Prostate gland (tissue), 2 donors: ENCODE results near the gene DCDC1. TPM values are rescaled to one million over a fixed set of nuclear protein-coding genes. Genes with fewer than 3 reads are reported as not detected.
A peak's percentile ranks its signal among the peaks of the same experiment; 100 is the strongest.

Source experiments
- DNase-seq: peaks from one replicate; pipeline ENCODE4 v3.0.0-alpha.2; 2019; ENCODE audit warnings: low spot score
- H3K27ac ChIP-seq, 2 donors: fragments of 200-600 bp; sonication (generic); 2 replicates each; pipeline ENCODE4 v1.5.1; 2017 to 2019
- H3K27me3 ChIP-seq: fragments of 200-600 bp; sonication (generic); replicated peaks from 2 replicates; pipeline ENCODE4 v1.5.1; 2019; ENCODE audit not compliant: insufficient read depth
- H3K36me3 ChIP-seq, 2 donors: fragments of 200-600 bp; sonication (generic); 1 replicate in 1 of 2; 2 replicates in 1 of 2; pipeline versions ENCODE4 v1.5.1 to v1.8.1; 2017 to 2019
- H3K4me1 ChIP-seq: fragments of 200-600 bp; sonication (generic); replicated peaks from 2 replicates; pipeline ENCODE4 v1.5.1; 2019
- H3K4me3 ChIP-seq, 2 donors: fragments of 200-600 bp; sonication (generic); 2 replicates each; pipeline ENCODE4 v1.5.1; 2017 to 2019
- H3K9me3 ChIP-seq: fragments of 200-600 bp; sonication (generic); 2 replicates; pipeline ENCODE4 v1.5.1; 2017
- POLR2A ChIP-seq: fragments of 450-650 bp; IDR thresholded peaks from one replicate; pipeline ENCODE4 v1.6.1; 2016; ENCODE audit warnings: antibody characterized with exemption, mild to moderate bottlenecking
- POLR2AphosphoS5 ChIP-seq: sonication (generic); formaldehyde crosslinking; IDR thresholded peaks from one replicate; pipeline ENCODE4 v1.6.1; 2017; ENCODE audit warnings: antibody characterized with exemption
- WGBS: methylation state at CpG from one replicate; pipeline ENCODE4 v1.1.5; 2018; 5-methylcytosine and 5-hydroxymethylcytosine counted together
- intact Hi-C: fragments of 100-400 bp; cut with DNase I; formaldehyde crosslinking; loops from one replicate; pipeline ENCODE4 v1.14.2; 2022
- total RNA-seq, 2 donors: library from RNA; depleted of rRNA; stranded (reverse); fragments of >200 nt; gene quantifications; one replicate each; pipeline ENCODE4 v1.1.0, GENCODE V29; 2016
- TF ChIP-seq, protein P1 (sequence below), 4 experiments: fragments of 200-600 bp in 2 of 4; fragments of 450-650 bp in 2 of 4; sonication (generic) in 2 of 4; IDR thresholded peaks; 1 replicate in 3 of 4; 2 replicates in 1 of 4; pipeline ENCODE4 v1.5.1; 2016 to 2019; ENCODE audit warnings: antibody characterized with exemption in 4 of 4, mild to moderate bottlenecking in 2 of 4, moderate library complexity in 2 of 4

DCDC1 gene
- total RNA-seq, 2 donors from 2014 or later = 0.36 to 2.5 TPM

DNA sequence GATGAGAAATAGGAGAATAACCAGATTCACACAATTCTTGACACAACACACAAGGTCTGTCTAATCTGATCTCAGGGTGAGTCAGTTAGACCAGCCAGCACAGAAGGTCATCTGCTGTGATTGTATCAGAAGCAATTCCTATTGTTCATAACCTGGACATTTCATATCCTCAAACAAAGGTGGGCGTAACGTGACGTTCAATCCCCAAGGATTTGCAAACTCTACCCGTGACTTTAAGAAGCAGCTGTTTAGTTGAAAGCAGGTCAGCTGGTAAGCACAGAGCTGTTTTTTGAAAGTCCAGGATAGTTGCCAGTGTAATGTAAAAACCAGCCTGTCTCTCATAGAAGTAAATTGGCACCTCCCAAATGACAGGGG is 385.1 kb downstream of the DCDC1 start:
- Histone ChIP-seq H3K27me3 (no peaks in the 10 kb centered on the region), H3K27ac (no peak overlapping the region), H3K4me3 (no peak overlapping the region), H3K36me3 (no peaks in the 10 kb centered on the region), H3K9me3 (no peaks in the 10 kb centered on the region), H3K4me1 (no peaks in the 10 kb centered on the region)
- no peak for DNase-seq
- no peak for TF ChIP-seq POLR2AphosphoS5
- TF ChIP-seq POLR2A = no peak
- WGBS = 36% methylated on average over 4 of the region's 4 CpGs
- intact Hi-C loops = no loop called here

DNA sequence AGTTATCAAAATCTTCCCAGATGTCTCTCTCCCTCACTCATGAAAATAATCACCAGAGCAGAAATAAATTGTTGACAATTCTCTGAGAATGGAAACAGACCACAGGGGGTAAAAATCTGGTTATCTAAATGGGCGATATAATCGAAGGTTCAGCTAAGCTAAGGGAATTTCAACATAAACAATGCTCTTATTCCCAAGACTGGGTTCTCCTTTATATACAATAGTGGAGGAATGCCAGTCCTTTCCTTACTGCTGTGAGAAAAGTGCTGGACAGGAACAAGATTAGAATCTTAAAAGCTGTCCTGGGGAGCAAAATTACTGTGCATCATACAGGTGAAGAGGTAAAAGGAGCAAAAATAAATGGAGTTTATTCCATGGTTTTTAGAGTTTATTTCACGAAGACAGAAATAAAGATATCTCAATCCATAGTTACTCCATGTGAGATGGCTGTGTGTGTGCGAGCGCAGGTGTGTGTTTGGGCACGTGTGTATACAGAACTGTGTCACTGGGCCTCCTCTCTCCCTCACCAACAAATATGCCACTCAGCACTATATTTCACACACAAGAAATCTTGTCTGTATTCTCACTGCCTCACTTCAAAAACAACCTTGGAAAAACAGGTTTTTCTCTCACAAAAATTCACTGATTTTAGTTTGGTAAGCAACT is 385.6 kb downstream of the DCDC1 start:
- no peak overlapping the region for H3K27ac ChIP-seq
- no peaks in the 10 kb centered on the region for H3K4me1 ChIP-seq
- no peak for TF ChIP-seq POLR2AphosphoS5
- no peak for TF ChIP-seq POLR2A
- TF ChIP-seq, protein P1, sequence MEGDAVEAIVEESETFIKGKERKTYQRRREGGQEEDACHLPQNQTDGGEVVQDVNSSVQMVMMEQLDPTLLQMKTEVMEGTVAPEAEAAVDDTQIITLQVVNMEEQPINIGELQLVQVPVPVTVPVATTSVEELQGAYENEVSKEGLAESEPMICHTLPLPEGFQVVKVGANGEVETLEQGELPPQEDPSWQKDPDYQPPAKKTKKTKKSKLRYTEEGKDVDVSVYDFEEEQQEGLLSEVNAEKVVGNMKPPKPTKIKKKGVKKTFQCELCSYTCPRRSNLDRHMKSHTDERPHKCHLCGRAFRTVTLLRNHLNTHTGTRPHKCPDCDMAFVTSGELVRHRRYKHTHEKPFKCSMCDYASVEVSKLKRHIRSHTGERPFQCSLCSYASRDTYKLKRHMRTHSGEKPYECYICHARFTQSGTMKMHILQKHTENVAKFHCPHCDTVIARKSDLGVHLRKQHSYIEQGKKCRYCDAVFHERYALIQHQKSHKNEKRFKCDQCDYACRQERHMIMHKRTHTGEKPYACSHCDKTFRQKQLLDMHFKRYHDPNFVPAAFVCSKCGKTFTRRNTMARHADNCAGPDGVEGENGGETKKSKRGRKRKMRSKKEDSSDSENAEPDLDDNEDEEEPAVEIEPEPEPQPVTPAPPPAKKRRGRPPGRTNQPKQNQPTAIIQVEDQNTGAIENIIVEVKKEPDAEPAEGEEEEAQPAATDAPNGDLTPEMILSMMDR (IDR thresholded peaks at IDR 0.05) = no peak
- DNase-seq = no peak
- H3K9me3 ChIP-seq = no peaks in the 10 kb centered on the region
- intact Hi-C loops = no loop called here
- 66% methylated on average over 6 of the region's 6 CpGs for WGBS
- H3K36me3 ChIP-seq = no peaks in the 10 kb centered on the region
- H3K27me3 ChIP-seq = no peaks in the 10 kb centered on the region
- no peak overlapping the region for H3K4me3 ChIP-seq

DNA sequence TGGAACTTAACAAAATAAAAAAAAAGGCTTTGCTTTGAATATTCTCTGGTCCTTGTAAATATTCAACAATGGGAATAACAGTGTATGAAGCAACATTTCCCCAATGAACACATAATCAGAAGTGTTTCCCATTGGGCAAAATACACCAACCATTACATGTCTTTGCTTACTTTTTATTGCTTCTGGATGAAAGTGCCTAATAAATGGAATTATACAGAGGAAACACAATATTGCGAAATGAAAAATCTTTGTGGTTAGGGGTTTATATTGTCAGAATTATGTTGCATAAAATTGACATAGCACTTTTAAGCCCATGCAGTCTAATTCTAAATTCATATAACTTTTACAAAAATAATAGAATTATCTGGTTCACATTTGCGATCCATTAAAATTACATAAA is 386.4 kb downstream of the DCDC1 start:
- intact Hi-C loops = no loop called here
- DNase-seq = no peak
- WGBS = 91% methylated on average over 2 of the region's 2 CpGs
- no peak overlapping the region for H3K4me3 ChIP-seq
- no peak for TF ChIP-seq POLR2AphosphoS5
- no peaks in the 10 kb centered on the region for H3K27me3 ChIP-seq
- H3K27ac ChIP-seq = no peak overlapping the region
- H3K36me3 ChIP-seq = no peaks in the 10 kb centered on the region
- H3K4me1 ChIP-seq = no peaks in the 10 kb centered on the region
- H3K9me3 ChIP-seq = no peaks in the 10 kb centered on the region

DNA sequence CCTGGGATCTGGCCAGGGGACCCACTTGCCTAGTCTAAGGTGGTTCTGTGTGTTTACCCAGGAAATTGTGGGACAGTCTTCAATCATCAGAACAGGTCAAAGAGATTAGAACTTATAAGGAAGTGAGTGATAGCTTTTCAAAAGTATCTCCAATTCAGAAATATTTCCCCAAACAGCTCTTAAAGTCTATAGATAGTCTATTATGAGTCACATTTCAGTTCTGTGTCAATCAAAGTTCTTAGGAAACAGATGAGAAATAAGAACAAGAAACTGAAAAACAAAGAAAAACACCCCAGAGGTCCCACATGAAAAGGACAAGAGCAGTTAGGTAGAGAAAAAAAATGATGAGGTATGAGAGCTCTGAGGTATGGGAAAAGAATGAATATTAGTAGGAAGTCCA is 402.0 kb downstream of the DCDC1 start:
- Histone ChIP-seq H3K27me3 (no peaks in the 10 kb centered on the region), H3K9me3 (no peaks in the 10 kb centered on the region), H3K4me1 (no peaks in the 10 kb centered on the region), H3K4me3 (no peak overlapping the region), H3K27ac (no peak overlapping the region), H3K36me3 (no peaks in the 10 kb centered on the region)
- TF ChIP-seq POLR2AphosphoS5 = no peak
- TF ChIP-seq, protein P1 (IDR thresholded peaks at IDR 0.05) = no peak
- no peak for TF ChIP-seq POLR2A
- DNase-seq = no peak
- intact Hi-C loops = no loop called here

DNA sequence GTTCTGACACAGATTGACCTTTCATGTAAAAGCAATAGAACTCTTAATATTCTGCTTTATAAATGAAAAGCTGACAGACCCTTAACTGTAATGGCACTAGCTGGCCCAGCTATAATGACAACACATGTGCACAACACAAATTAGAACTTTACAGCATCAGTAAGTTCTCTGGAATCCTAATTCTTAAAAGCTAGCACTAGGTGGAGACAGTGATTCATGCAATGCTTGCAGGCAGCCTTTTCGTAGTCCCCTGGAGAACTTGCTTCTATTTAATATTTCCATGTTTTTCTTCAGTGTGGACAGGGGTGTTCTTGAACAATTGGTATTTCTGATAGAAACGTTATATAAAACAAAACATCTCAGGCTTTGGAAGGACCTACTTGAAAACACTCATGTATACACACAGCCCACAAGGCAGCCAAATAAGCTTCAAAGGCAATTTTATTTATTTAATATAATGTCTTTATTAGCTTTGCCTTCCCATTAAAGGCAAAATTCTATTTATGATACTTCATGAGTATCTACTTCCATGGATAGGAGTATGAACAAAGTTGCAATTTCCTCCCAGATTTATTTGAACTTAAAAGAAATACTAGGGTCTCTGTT is 409.0 kb downstream of the DCDC1 start:
- 1% methylated on average over 2 of the region's 2 CpGs for WGBS
- Histone ChIP-seq H3K9me3 (no peaks in the 10 kb centered on the region), H3K36me3 (no peaks in the 10 kb centered on the region), H3K27ac (no peak overlapping the region), H3K4me3 (no peak overlapping the region), H3K27me3 (no peaks in the 10 kb centered on the region), H3K4me1 (no peaks in the 10 kb centered on the region)
- TF ChIP-seq, protein P1 (IDR thresholded peaks at IDR 0.05) = peak in 3 of 4 experiments; percentile 23 to 49 (median 34)
- TF ChIP-seq POLR2A = no peak
- no peak for DNase-seq
- intact Hi-C loops = no loop called here

DNA sequence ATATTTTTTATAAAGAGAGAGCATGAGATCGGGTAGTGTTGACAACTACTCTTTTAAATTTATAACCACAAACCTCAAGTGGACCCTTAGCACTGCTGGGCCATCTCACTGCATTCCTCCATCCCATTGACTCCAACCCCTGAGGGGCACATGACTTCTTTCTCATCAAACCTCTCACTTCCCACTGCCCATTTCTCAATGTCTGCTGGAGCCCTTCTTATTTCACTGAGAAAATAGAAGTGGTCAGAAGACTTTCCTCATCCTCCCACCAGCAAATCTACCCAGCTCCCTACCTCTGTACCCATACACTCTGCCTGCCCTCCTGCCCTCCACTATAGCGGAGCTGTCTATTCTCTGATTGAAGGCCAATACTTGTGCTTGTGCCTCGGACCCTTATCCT is 412.8 kb downstream of the DCDC1 start:
- no peak for TF ChIP-seq POLR2A
- no peak for TF ChIP-seq POLR2AphosphoS5
- TF ChIP-seq, protein P1 (IDR thresholded peaks at IDR 0.05) = no peak
- 82% methylated on average over 3 of the region's 3 CpGs for WGBS
- no peaks in the 10 kb centered on the region for H3K4me1 ChIP-seq

More for the DNA sequence above, 412.8 kb downstream of the DCDC1 start:
- H3K36me3 ChIP-seq = no peaks in the 10 kb centered on the region
- H3K9me3 ChIP-seq = no peaks in the 10 kb centered on the region
- no peaks in the 10 kb centered on the region for H3K27me3 ChIP-seq
- H3K27ac ChIP-seq = no peak overlapping the region
- DNase-seq = no peak
- H3K4me3 ChIP-seq = no peak overlapping the region
- intact Hi-C loops = no loop called here
